MCF 10A (cell line): ENCODE measurements around the gene ESR1. TPM values are rescaled to one million over a fixed set of nuclear protein-coding genes. Genes with fewer than 3 reads are reported as not detected.

Experiments
- BruUV-seq: library from RNA; stranded (reverse); fragments of 400-500 nt; replicated peaks from 2 replicates; lab custom pipeline; 2021; lab: Mats Ljungman, UMichigan
- CTCF ChIA-PET: fragments of 300-600 bp; sonication (Branson Sonifier 250); formaldehyde crosslinking; extraction: SDS; loops from one replicate; lab custom pipeline; 2021; ENCODE audit warnings: antibody characterized with exemption, inconsistent platforms; lab: Yijun Ruan, JAX
- POLR2A ChIA-PET: fragments of 300-600, 350-650 bp; sonication (Branson Sonifier 250); formaldehyde crosslinking; extraction: SDS; loops from one replicate; lab custom pipeline; 2020; ENCODE audit warnings: antibody characterized with exemption, inconsistent platforms; lab: Yijun Ruan, JAX
- DNase-seq: peaks from one replicate; pipeline ENCODE4 v3.0.0-alpha.2; 2018; ENCODE audit not compliant: unreplicated experiment
- H3K27ac Mint-ChIP-seq: one replicate; pipeline ENCODE4 v1.8.0; 2022; ENCODE audit warnings: mild to moderate bottlenecking, low read depth, mixed read lengths; ENCODE audit not compliant: unreplicated experiment
- H3K27me3 Mint-ChIP-seq: one replicate; pipeline ENCODE4 v1.8.0; 2022; ENCODE audit warnings: mixed read lengths; ENCODE audit not compliant: insufficient read depth, unreplicated experiment
- H3K36me3 Mint-ChIP-seq: one replicate; pipeline ENCODE4 v1.8.0; 2022; ENCODE audit warnings: mild to moderate bottlenecking, moderate library complexity, mixed read lengths; ENCODE audit not compliant: insufficient read depth, unreplicated experiment
- H3K4me1 Mint-ChIP-seq: one replicate; pipeline ENCODE4 v1.8.0; 2022; ENCODE audit warnings: mixed read lengths; ENCODE audit not compliant: insufficient read depth, unreplicated experiment
- H3K4me3 Mint-ChIP-seq: one replicate; pipeline ENCODE4 v1.8.0; 2022; ENCODE audit warnings: mild to moderate bottlenecking, moderate library complexity, mixed read lengths; ENCODE audit not compliant: unreplicated experiment
- H3K9me3 Mint-ChIP-seq: one replicate; pipeline ENCODE4 v1.8.0; 2022; ENCODE audit warnings: mixed read lengths; ENCODE audit not compliant: unreplicated experiment
- intact Hi-C: fragments of 100-400 bp; cut with micrococcal nuclease; formaldehyde crosslinking; loops from 2 replicates; pipeline ENCODE4 v1.14.1; 2022
- total RNA-seq: library from RNA; stranded (reverse); gene quantifications from 2 replicates; pipeline ENCODE4 v1.2.3, GENCODE V29; 2022
- TF ChIP-seq, protein P1 (sequence below): fragments of 200-600 bp; IDR thresholded peaks from one replicate; pipeline ENCODE4 v1.8.0; 2022; ENCODE audit warnings: antibody characterized with exemption, mild to moderate bottlenecking; ENCODE audit not compliant: unreplicated experiment

The ESR1 gene
- total RNA-seq, 1 experiment from 2014 or later, result 0.05 TPM

DNA sequence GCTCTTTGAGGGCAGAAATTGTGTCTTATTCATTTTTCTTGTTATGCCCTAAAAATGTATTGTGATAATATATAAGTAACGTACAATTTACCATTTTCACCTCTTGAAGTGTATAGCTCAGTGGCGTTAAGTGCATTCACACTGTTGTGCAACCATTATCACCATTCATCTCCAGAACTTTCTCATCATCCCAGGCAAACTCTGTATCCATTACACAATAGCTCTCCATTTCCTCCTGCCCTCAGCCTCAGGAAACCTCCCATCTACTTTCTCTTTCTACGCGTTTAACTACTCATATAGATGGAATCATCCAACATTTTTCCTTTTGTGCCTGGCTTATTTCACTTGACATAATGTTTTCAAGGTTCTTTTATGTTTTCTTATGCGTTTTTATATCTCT lies 184.6 kb downstream of the ESR1 start:
- POLR2A ChIA-PET, result no interaction called here
- H3K4me3 Mint-ChIP-seq, result no peak overlapping the region
- TF ChIP-seq, protein P1, sequence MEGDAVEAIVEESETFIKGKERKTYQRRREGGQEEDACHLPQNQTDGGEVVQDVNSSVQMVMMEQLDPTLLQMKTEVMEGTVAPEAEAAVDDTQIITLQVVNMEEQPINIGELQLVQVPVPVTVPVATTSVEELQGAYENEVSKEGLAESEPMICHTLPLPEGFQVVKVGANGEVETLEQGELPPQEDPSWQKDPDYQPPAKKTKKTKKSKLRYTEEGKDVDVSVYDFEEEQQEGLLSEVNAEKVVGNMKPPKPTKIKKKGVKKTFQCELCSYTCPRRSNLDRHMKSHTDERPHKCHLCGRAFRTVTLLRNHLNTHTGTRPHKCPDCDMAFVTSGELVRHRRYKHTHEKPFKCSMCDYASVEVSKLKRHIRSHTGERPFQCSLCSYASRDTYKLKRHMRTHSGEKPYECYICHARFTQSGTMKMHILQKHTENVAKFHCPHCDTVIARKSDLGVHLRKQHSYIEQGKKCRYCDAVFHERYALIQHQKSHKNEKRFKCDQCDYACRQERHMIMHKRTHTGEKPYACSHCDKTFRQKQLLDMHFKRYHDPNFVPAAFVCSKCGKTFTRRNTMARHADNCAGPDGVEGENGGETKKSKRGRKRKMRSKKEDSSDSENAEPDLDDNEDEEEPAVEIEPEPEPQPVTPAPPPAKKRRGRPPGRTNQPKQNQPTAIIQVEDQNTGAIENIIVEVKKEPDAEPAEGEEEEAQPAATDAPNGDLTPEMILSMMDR, result no peak
- CTCF ChIA-PET, result no interaction called here
- no TSS peak for BruUV-seq
- H3K36me3 Mint-ChIP-seq, result no peaks in the 10 kb centered on the region
- no peaks in the 10 kb centered on the region for H3K9me3 Mint-ChIP-seq
- H3K4me1 Mint-ChIP-seq, result no peaks in the 10 kb centered on the region
- no peak overlapping the region for H3K27ac Mint-ChIP-seq
- no peak for DNase-seq
- intact Hi-C loops, result no loop called here
- H3K27me3 Mint-ChIP-seq, result no peaks in the 10 kb centered on the region

DNA sequence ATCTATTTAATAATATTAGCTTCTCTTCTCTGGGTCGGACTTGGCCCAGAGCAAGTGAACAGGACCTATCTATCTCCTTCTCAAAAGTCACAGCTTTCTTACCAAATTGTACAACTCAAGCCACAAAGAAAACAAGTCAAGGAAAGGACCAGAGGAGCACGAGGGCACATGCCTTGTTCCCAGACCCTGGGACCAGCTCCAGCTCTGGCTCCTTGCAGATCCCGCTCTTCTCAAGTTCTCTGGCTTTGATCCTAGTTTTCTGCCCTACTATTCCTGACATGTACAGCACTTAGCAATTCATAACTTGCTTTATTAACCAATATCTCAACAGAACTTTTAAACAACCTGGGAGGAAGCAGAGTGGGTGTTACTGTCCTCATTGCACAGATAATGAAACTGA lies 185.9 kb downstream of the ESR1 start:
- Mint-ChIP-seq H3K27ac (no peak overlapping the region), H3K36me3 (no peaks in the 10 kb centered on the region), H3K4me3 (no peak overlapping the region), H3K9me3 (no peaks in the 10 kb centered on the region), H3K4me1 (no peaks in the 10 kb centered on the region), H3K27me3 (no peaks in the 10 kb centered on the region)
- DNase-seq, result no peak
- BruUV-seq, result no TSS peak
- ChIA-PET POLR2A (no interaction called here), CTCF (interaction anchor here (0.9 kb wide), 1 partner anchor 105 kb away, joined by 3 read pairs; no protein-coding TSS in a partner anchor)
- TF ChIP-seq, protein P1, result no peak
- intact Hi-C loops, result no loop called here

DNA sequence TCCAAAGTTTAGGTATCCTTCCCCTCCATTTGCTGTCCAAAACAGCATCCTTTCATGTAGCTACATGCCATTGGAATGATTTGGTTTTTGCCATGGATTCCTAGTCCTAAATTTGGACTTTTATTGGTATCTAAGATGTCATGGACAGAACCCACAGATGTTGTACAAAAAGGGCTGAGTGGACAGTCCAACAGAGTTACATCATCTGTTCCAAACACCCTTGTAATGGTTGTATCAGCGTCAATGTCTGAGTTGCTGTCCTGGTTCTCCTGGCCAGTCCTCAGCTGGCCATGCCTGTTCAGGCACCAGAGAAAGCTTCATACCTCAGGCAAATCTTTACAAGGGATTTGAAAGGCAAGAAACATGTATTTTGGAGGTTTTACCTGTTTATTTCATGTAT lies 191.3 kb downstream of the ESR1 start:
- Mint-ChIP-seq H3K4me3 (no peak overlapping the region), H3K4me1 (peaks cover 10% of the 10 kb centered on the region), H3K9me3 (no peaks in the 10 kb centered on the region), H3K27me3 (no peaks in the 10 kb centered on the region), H3K36me3 (no peaks in the 10 kb centered on the region), H3K27ac (no peak overlapping the region)
- POLR2A ChIA-PET, result interaction anchor here (0.8 kb wide), 1 partner anchor 17 kb away, joined by 4 read pairs; no protein-coding TSS in a partner anchor
- CTCF ChIA-PET, result interaction anchor here (0.6 kb wide), 1 partner anchor 303 kb away, joined by 4 read pairs; no protein-coding TSS in a partner anchor
- DNase-seq, result no peak
- no TSS peak for BruUV-seq
- intact Hi-C loops, result no loop called here
- TF ChIP-seq, protein P1, result no peak

DNA sequence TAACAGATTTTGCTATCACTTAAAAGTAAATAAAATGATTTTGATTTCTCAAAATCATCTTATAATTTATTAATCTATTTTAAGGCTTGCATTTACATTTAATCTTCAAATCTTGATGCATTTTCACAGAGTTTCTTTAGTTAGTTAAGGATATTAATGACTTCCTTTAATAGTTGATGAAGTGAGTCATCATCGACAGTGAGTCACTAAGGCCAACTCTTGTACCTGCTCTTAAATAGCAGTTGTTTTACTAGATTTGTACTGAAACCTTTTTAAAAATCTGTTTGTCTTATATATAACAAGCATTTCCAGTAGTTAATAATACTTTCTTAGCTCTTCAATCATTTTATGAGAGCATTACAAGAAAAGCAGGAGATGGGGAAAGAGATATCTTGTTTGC lies 191.7 kb downstream of the ESR1 start:
- no peak overlapping the region for H3K27ac Mint-ChIP-seq
- DNase-seq, result peak; percentile 28
- H3K27me3 Mint-ChIP-seq, result no peaks in the 10 kb centered on the region
- peaks cover 10% of the 10 kb centered on the region for H3K4me1 Mint-ChIP-seq
- ChIA-PET POLR2A (no interaction called here), CTCF (no interaction called here)
- no peaks in the 10 kb centered on the region for H3K9me3 Mint-ChIP-seq
- intact Hi-C loops, result no loop called here
- H3K36me3 Mint-ChIP-seq, result no peaks in the 10 kb centered on the region
- H3K4me3 Mint-ChIP-seq, result no peak overlapping the region
- BruUV-seq, result no TSS peak
- TF ChIP-seq, protein P1, result no peak
